AG04449 (cell line): ENCODE results near the gene PREX1.

ENCODE experiments used
- CTCF ChIA-PET: fragments of 350-600 bp; formaldehyde crosslinking; extraction: SDS; loops from one replicate; lab custom pipeline; 2021; ENCODE audit warnings: antibody characterized with exemption; lab: Yijun Ruan, JAX
- POLR2A ChIA-PET: fragments of 400-600, 350-600 bp; formaldehyde crosslinking; extraction: SDS; loops from one replicate; lab custom pipeline; 2020; ENCODE audit warnings: antibody characterized with exemption, inconsistent platforms; lab: Yijun Ruan, JAX
- DNase-seq: peaks from one replicate; pipeline ENCODE4 v3.0.0-alpha.2; 2010; ENCODE audit warnings: low read depth, low spot score
- H3K4me3 ChIP-seq: 2 replicates; pipeline ENCODE4 v1.5.1; 2011; ENCODE audit warnings: low read depth, mild to moderate bottlenecking, control low read depth, low read length
- CTCF ChIP-seq: IDR thresholded peaks from one replicate; pipeline ENCODE4 v1.5.1; 2011; ENCODE audit warnings: mild to moderate bottlenecking, moderate library complexity, low read length, control low read depth, inconsistent platforms; ENCODE audit not compliant: insufficient read depth; ENCODE audit errors: missing control alignments

The PREX1 gene

GRCh38 chr20:48734104-48734749 is 93.6 kb downstream of the PREX1 start:
- no peak overlapping the region for H3K4me3 ChIP-seq
- no peak for TF ChIP-seq CTCF
- ChIA-PET POLR2A (no interaction called here), CTCF (interaction anchor here (0.7 kb wide), 1 partner anchor 9 kb away, joined by 3 read pairs; no protein-coding TSS in a partner anchor)
- DNase-seq, result no peak

GRCh38 chr20:48733296-48733790 is 94.5 kb downstream of the PREX1 start:
- no peak for TF ChIP-seq CTCF
- DNase-seq, result peak; percentile 7
- H3K4me3 ChIP-seq, result no peak overlapping the region
- CTCF ChIA-PET, result no interaction called here
- POLR2A ChIA-PET, result no interaction called here

- POLR2A ChIA-PET, result no interaction called here
- DNase-seq, result no peak
- CTCF ChIA-PET, result interaction anchor here (1.0 kb wide), 1 partner anchor 8 kb away, joined by 3 read pairs; no protein-coding TSS in a partner anchor
- TF ChIP-seq CTCF, result no peak
- H3K4me3 ChIP-seq, result no peak overlapping the region
These were observed 95.5 kb downstream of the PREX1 start for GRCh38 chr20:48732081-48732829.

- no peak overlapping the region for H3K4me3 ChIP-seq
- TF ChIP-seq CTCF, result no peak
- CTCF ChIA-PET, result no interaction called here
- no peak for DNase-seq
- POLR2A ChIA-PET, result no interaction called here
These were observed 96.3 kb downstream of the PREX1 start for GRCh38 chr20:48731536-48731935.

- no peak overlapping the region for H3K4me3 ChIP-seq
- DNase-seq, result no peak
- POLR2A ChIA-PET, result no interaction called here
- no peak for TF ChIP-seq CTCF
- CTCF ChIA-PET, result no interaction called here
These were observed 96.8 kb downstream of the PREX1 start for GRCh38 chr20:48730977-48731376.

GRCh38 chr20:48729538-48729937 is 98.3 kb downstream of the PREX1 start:
- no peak overlapping the region for H3K4me3 ChIP-seq
- DNase-seq, result no peak
- CTCF ChIA-PET, result no interaction called here
- POLR2A ChIA-PET, result no interaction called here
- TF ChIP-seq CTCF, result no peak
